ENCODE data around the gene CENPF.
"Not testable (repeated sequence)": the region's sequence is repeated elsewhere in the genome, so short reads cannot be mapped to it uniquely, and the experiment has no call there.

The CENPF gene

GRCh38 chr1:214650664-214651063 is 47.7 kb downstream of the CENPF start:
- H3K4me3 ChIP-seq (ENCODE audit: low read depth, low read length), result no peak overlapping the region

- H3K4me3 ChIP-seq (ENCODE audit: low read depth, low read length), result no peak overlapping the region
These were observed 54.3 kb downstream of the CENPF start for GRCh38 chr1:214657299-214657698.

- no peak overlapping the region for H3K4me3 ChIP-seq (ENCODE audit: low read depth, low read length)
These were observed 55.2 kb downstream of the CENPF start for GRCh38 chr1:214658175-214658574.

GRCh38 chr1:214658785-214659184 is 55.8 kb downstream of the CENPF start:
- no peak overlapping the region for H3K4me3 ChIP-seq (ENCODE audit: low read depth, low read length)

- no peak overlapping the region for H3K4me3 ChIP-seq (ENCODE audit: low read depth, low read length)
These were observed 57.2 kb downstream of the CENPF start for GRCh38 chr1:214660190-214660589.

- H3K4me3 ChIP-seq (ENCODE audit: low read depth, low read length), result no peak overlapping the region
These were observed 57.9 kb downstream of the CENPF start for GRCh38 chr1:214660900-214661299.

- no peak overlapping the region for H3K4me3 ChIP-seq (ENCODE audit: low read depth, low read length)
These were observed 59.3 kb downstream of the CENPF start for GRCh38 chr1:214662223-214662785.

GRCh38 chr1:214664651-214665433 is 61.8 kb downstream of the CENPF start:
- no peak overlapping the region for H3K4me3 ChIP-seq (ENCODE audit: low read depth, low read length)

- H3K4me3 ChIP-seq (ENCODE audit: low read depth, low read length), result no peak overlapping the region
These were observed 62.7 kb downstream of the CENPF start for GRCh38 chr1:214665606-214666110.

- H3K4me3 ChIP-seq (ENCODE audit: low read depth, low read length), result no peak overlapping the region
These were observed 63.7 kb downstream of the CENPF start for GRCh38 chr1:214666674-214667073.

GRCh38 chr1:214670098-214670497 is 67.1 kb downstream of the CENPF start:
- no peak overlapping the region for H3K4me3 ChIP-seq (ENCODE audit: low read depth, low read length)

GRCh38 chr1:214673029-214673428 is 70.0 kb downstream of the CENPF start:
- not testable (repeated sequence) for H3K4me3 ChIP-seq (ENCODE audit: low read depth, low read length)

- H3K4me3 ChIP-seq (ENCODE audit: low read depth, low read length), result no peak overlapping the region
These were observed 70.6 kb downstream of the CENPF start for GRCh38 chr1:214673576-214673975.

- not testable (repeated sequence) for H3K4me3 ChIP-seq (ENCODE audit: low read depth, low read length)
These were observed 72.5 kb downstream of the CENPF start for GRCh38 chr1:214675524-214675923.

- H3K4me3 ChIP-seq (ENCODE audit: low read depth, low read length), result no peak overlapping the region
These were observed 73.8 kb downstream of the CENPF start for GRCh38 chr1:214676747-214677146.

GRCh38 chr1:214677945-214678344 is 75.0 kb downstream of the CENPF start:
- no peak overlapping the region for H3K4me3 ChIP-seq (ENCODE audit: low read depth, low read length)

GRCh38 chr1:214678386-214678785 is 75.4 kb downstream of the CENPF start:
- H3K4me3 ChIP-seq (ENCODE audit: low read depth, low read length), result no peak overlapping the region

GRCh38 chr1:214683621-214684020 is 80.6 kb downstream of the CENPF start:
- H3K4me3 ChIP-seq (ENCODE audit: low read depth, low read length), result no peak overlapping the region

- no peak overlapping the region for H3K4me3 ChIP-seq (ENCODE audit: low read depth, low read length)
These were observed 82.9 kb downstream of the CENPF start for GRCh38 chr1:214685906-214686305.

GRCh38 chr1:214686497-214686896 is 83.5 kb downstream of the CENPF start:
- no peak overlapping the region for H3K4me3 ChIP-seq (ENCODE audit: low read depth, low read length)

- H3K4me3 ChIP-seq (ENCODE audit: low read depth, low read length), result no peak overlapping the region
These were observed 85.9 kb downstream of the CENPF start for GRCh38 chr1:214688891-214689290.

- no peak overlapping the region for H3K4me3 ChIP-seq (ENCODE audit: low read depth, low read length)
These were observed 91.8 kb downstream of the CENPF start for GRCh38 chr1:214694769-214695168.

Measured in iPS-11a (cell line).